GM18519 (cell line): ENCODE measurements around the gene ATP1A4.

ENCODE experiments used
- ATAC-seq: cut with Tn5 transposase; IDR thresholded peaks from one replicate; pipeline ENCODE4 v1.9.1; 2021; ENCODE audit warnings: mild to moderate bottlenecking, moderate library complexity; ENCODE audit not compliant: unreplicated experiment, low FRiP score

The ATP1A4 gene

GRCh38 chr1:160137216-160137862 is 14.1 kb upstream of the ATP1A4 start:
- no peak for ATAC-seq

DNA sequence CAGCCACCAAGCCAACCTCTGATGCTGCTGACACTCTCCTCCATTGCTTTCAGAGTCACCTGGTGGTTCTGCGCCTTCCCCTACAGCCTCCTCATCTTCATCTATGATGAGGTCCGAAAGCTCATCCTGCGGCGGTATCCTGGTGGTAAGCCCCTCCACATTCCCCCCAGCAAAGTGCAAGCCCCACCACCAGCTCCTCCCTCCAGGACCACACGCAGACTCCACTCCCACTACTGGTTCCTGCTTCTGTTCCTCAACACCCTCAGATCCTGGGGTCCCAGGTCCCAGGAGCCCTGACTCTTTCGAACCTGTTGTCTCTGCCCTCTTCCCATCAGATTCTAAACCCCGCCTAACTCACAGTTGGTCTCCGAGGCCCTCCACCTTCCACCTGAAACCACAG is 11.6 kb upstream of the ATP1A4 start:
- no peak for ATAC-seq

- ATAC-seq: no peak
These were observed 7.7 kb upstream of the ATP1A4 start for GRCh38 chr1:160143695-160144094.

- ATAC-seq: no peak
These were observed 6.5 kb upstream of the ATP1A4 start for GRCh38 chr1:160144921-160145320.

DNA sequence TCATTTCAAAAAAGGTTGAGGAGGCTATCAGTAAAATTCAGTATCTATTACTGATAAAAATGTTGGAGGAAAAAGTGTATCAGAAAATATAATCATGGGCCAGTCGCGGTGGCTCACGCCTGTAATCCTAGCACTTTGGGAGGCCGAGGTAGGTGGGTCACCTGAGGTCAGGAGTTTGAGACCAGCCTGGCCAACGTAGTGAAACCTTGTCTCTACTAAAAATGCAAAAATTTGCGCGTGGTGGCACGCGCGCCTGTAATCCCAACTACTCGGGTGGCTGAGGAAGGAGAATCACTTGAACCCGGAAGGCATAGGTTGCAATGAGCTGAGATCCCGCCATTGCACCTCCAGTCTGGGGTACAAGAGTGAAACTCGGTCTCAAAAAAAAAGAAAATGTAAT is 5.3 kb upstream of the ATP1A4 start:
- no peak for ATAC-seq

- ATAC-seq: no peak
These were observed 3.3 kb upstream of the ATP1A4 start for GRCh38 chr1:160148121-160148520.

DNA sequence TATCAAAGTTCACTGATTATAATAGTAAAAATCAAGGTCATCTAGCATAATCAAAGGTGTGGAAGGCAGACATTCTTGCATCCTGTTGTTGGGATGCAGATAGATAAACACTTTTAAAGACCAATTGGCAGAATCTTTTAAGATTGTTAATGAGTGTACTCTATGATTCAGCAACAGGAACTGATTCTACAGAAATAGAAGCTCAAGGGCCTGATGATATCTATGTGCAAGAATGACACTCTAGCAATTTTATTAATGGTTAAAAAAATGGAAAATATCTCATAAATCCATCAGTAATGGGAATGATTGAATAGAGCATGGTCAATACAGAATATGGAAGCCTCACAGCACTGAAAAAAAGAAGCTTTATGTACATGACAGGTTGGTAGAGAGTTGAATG is 2.2 kb upstream of the ATP1A4 start:
- no peak for ATAC-seq

DNA sequence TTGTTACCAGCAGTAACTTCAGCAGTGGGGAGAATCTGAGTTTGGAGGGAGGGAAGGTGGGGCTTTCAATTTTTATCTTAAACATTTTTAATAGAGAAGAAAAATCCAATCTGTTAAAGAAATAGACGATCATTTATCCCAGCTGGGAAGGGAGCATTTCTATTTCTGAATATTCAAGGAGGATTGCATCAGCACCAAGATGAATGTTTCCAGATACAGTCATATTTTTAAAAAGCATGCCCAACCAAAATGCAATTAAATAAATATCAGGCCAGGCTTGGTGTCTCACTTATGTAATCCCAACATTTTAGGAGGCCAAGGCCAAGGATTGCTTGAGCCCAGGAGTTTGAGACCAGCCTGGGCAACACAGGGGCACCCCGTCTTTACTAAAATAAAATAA is 1.7 kb upstream of the ATP1A4 start:
- ATAC-seq: no peak

- ATAC-seq: no peak
These were observed 3.4 kb downstream of the ATP1A4 start for GRCh38 chr1:160154790-160155189.

- ATAC-seq: no peak
These were observed 5.0 kb downstream of the ATP1A4 start for GRCh38 chr1:160156361-160156760.

DNA sequence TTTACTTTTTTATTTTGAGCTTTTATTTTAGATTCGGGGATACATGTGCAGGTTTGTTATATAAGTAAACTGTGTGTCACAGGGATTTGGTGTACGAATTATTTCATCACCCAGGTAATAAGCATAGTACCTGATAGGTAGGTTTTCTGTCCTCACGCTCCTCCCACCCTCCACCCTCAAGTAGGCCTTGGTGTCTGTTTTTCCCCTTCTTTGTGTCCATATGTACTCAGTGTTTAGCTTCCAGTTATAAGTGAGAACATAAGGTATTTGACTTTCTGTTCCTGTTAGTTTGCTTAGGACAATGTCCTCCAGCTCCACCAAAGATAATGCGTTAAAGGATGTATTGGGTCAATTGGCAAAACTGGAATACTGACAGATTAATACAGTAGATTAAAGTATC is 5.8 kb downstream of the ATP1A4 start:
- ATAC-seq: no peak

DNA sequence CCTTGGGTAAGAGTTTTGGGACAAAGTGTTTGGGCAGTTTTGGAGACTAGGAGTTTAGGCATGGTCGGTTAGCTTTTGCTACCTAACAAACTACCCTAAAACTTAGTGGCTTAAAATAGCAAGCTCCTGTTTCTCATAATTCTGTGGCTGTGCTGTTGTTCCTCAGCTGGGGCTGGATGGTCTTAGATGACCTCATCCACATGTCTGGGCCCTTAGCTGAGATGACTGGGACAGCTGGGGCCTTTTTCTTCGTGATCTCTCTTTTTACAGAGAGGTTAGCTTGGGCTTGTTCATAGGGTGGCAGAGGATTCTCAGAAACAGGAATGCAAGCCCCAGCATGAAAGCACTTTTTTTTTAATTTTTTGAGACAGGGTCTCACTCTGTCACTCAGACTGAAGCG is 6.6 kb downstream of the ATP1A4 start:
- ATAC-seq: no peak

DNA sequence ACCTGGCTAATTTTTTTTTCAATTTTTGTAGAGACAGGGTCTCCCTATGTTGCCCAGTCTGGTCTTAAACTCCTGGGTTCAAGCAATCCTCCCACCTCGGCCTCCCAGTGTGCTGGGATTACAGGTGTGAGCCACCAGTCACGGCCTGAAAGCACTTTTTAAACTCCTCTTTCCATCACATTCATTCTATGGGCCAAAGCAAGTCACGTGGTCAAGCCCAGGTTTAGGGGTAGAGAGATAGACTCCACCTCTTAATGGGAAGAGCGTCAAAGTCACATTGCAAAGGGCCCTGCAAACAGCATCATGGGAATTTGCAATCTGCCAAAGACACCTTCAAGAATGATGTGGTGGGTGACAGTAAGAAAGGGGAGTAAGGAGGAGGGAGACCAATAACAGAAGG is 7.1 kb downstream of the ATP1A4 start:
- ATAC-seq: no peak

GRCh38 chr1:160159846-160160245 is 8.4 kb downstream of the ATP1A4 start:
- no peak for ATAC-seq

GRCh38 chr1:160161965-160162705 is 10.7 kb downstream of the ATP1A4 start:
- ATAC-seq: no peak

GRCh38 chr1:160162931-160163330 is 11.5 kb downstream of the ATP1A4 start:
- no peak for ATAC-seq

GRCh38 chr1:160163615-160164014 is 12.2 kb downstream of the ATP1A4 start:
- no peak for ATAC-seq

DNA sequence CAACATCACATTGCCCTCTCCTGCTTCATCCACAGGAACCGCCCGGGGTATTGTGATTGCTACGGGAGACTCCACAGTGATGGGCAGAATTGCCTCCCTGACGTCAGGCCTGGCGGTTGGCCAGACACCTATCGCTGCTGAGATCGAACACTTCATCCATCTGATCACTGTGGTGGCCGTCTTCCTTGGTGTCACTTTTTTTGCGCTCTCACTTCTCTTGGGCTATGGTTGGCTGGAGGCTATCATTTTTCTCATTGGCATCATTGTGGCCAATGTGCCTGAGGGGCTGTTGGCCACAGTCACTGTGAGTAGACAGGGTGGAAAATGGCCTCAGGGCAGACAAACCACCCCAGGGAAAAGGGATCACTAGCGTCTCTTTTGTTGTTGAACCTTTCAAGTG is 12.7 kb downstream of the ATP1A4 start:
- no peak for ATAC-seq

DNA sequence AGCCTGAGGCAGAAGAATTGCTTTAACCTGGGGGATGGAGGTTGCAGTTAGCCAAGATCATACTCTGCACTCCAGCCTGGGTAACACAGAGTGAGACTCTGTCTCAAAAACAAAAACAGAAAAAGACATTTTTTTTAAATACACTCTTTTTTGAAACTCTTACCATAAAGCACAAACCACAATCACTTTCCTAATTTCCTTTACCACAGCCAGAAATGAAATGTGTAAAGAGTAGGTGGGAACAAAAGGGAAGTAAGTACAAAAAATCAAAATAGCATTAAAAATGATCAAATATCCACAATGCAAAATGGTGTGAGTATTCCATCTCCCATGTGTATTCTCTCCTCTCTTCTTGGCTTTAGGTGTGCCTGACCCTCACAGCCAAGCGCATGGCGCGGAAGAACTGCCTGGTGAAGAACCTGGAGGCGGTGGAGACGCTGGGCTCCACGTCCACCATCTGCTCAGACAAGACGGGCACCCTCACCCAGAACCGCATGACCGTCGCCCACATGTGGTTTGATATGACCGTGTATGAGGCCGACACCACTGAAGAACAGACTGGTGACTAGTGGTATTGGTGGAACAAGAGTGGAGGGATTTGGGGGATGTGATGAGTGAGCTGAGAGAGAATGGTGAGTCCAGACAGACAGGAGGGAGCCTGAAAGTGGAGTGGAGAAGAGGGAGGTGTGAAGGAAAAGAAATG is 14.9 kb downstream of the ATP1A4 start:
- ATAC-seq: no peak

GRCh38 chr1:160167056-160167455 is 15.7 kb downstream of the ATP1A4 start:
- ATAC-seq: no peak

GRCh38 chr1:160167580-160167979 is 16.2 kb downstream of the ATP1A4 start:
- ATAC-seq: no peak

DNA sequence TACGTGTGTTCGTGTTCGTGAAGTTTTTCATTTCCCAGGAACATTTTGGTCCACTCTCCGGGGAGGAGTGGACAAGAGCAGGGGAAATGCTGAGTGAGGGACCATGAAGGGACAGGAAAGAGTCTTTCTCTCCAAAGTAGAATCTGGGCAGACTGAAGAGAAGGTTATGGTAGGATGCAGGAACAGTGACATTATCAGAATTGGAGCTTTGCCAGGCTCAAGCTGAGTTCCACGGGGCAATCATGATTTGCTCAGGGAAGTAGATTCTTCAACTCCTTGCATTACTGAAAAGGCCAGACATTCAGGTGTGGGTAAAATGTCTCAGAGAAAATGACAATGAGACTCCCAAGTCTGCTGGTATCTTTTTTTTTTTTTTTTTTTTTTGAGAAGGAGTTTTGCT is 16.6 kb downstream of the ATP1A4 start:
- ATAC-seq: no peak
